Middle frontal gyrus (tissue), 1 donor: ENCODE measurements around the gene C12orf50.
"Not testable (repeated sequence)": the region's sequence is repeated elsewhere in the genome, so short reads cannot be mapped to it uniquely, and the experiment has no call there.

Experiments
- DNase-seq: peaks from one replicate; pipeline ENCODE4 v3.0.0-alpha.2; 2015; ENCODE audit warnings: low spot score; ENCODE audit errors: extremely low spot score

The C12orf50 gene

GRCh38 chr12:87988534-87988933, 40.7 kb downstream of the C12orf50 start:
- no peak for DNase-seq

- no peak for DNase-seq
Observed at GRCh38 chr12:87985069-87985675, 44.0 kb downstream of the C12orf50 start.

- no peak for DNase-seq
Observed at GRCh38 chr12:87982208-87982607, 47.0 kb downstream of the C12orf50 start.

GRCh38 chr12:87981495-87981894, 47.7 kb downstream of the C12orf50 start:
- no peak for DNase-seq

GRCh38 chr12:87975879-87976278, 53.3 kb downstream of the C12orf50 start:
- no peak for DNase-seq

- DNase-seq = no peak
Observed at GRCh38 chr12:87967871-87968270, 61.3 kb downstream of the C12orf50 start.

- no peak for DNase-seq
Observed at GRCh38 chr12:87960566-87960965, 68.6 kb downstream of the C12orf50 start.

GRCh38 chr12:87954028-87954427, 75.2 kb downstream of the C12orf50 start:
- DNase-seq = not testable (repeated sequence)

GRCh38 chr12:87953256-87953860, 75.8 kb downstream of the C12orf50 start:
- no peak for DNase-seq

GRCh38 chr12:87952850-87953249, 76.4 kb downstream of the C12orf50 start:
- no peak for DNase-seq

- no peak for DNase-seq
Observed at GRCh38 chr12:87952223-87952622, 77.0 kb downstream of the C12orf50 start.

- DNase-seq = no peak
Observed at GRCh38 chr12:87943762-87944161, 85.4 kb downstream of the C12orf50 start.

- no peak for DNase-seq
Observed at GRCh38 chr12:87943023-87943422, 86.2 kb downstream of the C12orf50 start.

- no peak for DNase-seq
Observed at GRCh38 chr12:87939182-87939581, 90.0 kb downstream of the C12orf50 start.

GRCh38 chr12:87935216-87935615, 94.0 kb downstream of the C12orf50 start:
- no peak for DNase-seq

GRCh38 chr12:87933991-87934390, 95.2 kb downstream of the C12orf50 start:
- no peak for DNase-seq

- DNase-seq = no peak
Observed at GRCh38 chr12:87931812-87932211, 97.4 kb downstream of the C12orf50 start.

- DNase-seq = no peak
Observed at GRCh38 chr12:87930627-87931026, 98.6 kb downstream of the C12orf50 start.
